Prostate gland (tissue), 2 donors: ENCODE results near the gene SKAP1. TPM values are rescaled to one million over a fixed set of nuclear protein-coding genes. Genes with fewer than 3 reads are reported as not detected.

Source experiments
- DNase-seq: peaks from one replicate; pipeline ENCODE4 v3.0.0-alpha.2; 2019; ENCODE audit warnings: low spot score
- H3K27ac ChIP-seq, 2 donors: fragments of 200-600 bp; sonication (generic); 2 replicates each; pipeline ENCODE4 v1.5.1; 2017 to 2019
- H3K27me3 ChIP-seq: fragments of 200-600 bp; sonication (generic); replicated peaks from 2 replicates; pipeline ENCODE4 v1.5.1; 2019; ENCODE audit not compliant: insufficient read depth
- H3K36me3 ChIP-seq, 2 donors: fragments of 200-600 bp; sonication (generic); 1 replicate in 1 of 2; 2 replicates in 1 of 2; pipeline versions ENCODE4 v1.5.1 to v1.8.1; 2017 to 2019
- H3K4me1 ChIP-seq: fragments of 200-600 bp; sonication (generic); replicated peaks from 2 replicates; pipeline ENCODE4 v1.5.1; 2019
- H3K4me3 ChIP-seq, 2 donors: fragments of 200-600 bp; sonication (generic); 2 replicates each; pipeline ENCODE4 v1.5.1; 2017 to 2019
- H3K9me3 ChIP-seq: fragments of 200-600 bp; sonication (generic); 2 replicates; pipeline ENCODE4 v1.5.1; 2017
- POLR2A ChIP-seq: fragments of 450-650 bp; IDR thresholded peaks from one replicate; pipeline ENCODE4 v1.6.1; 2016; ENCODE audit warnings: antibody characterized with exemption, mild to moderate bottlenecking
- POLR2AphosphoS5 ChIP-seq: sonication (generic); formaldehyde crosslinking; IDR thresholded peaks from one replicate; pipeline ENCODE4 v1.6.1; 2017; ENCODE audit warnings: antibody characterized with exemption
- WGBS: methylation state at CpG from one replicate; pipeline ENCODE4 v1.1.5; 2018; 5-methylcytosine and 5-hydroxymethylcytosine counted together
- intact Hi-C: fragments of 100-400 bp; cut with DNase I; formaldehyde crosslinking; loops from one replicate; pipeline ENCODE4 v1.14.2; 2022
- total RNA-seq, 2 donors: library from RNA; depleted of rRNA; stranded (reverse); fragments of >200 nt; gene quantifications; one replicate each; pipeline ENCODE4 v1.1.0, GENCODE V29; 2016
- TF ChIP-seq, protein P1 (sequence below), 4 experiments: fragments of 200-600 bp in 2 of 4; fragments of 450-650 bp in 2 of 4; sonication (generic) in 2 of 4; IDR thresholded peaks; 1 replicate in 3 of 4; 2 replicates in 1 of 4; pipeline ENCODE4 v1.5.1; 2016 to 2019; ENCODE audit warnings: antibody characterized with exemption in 4 of 4, mild to moderate bottlenecking in 2 of 4, moderate library complexity in 2 of 4

SKAP1 gene
- total RNA-seq, 2 donors from 2014 or later = 1.1 to 1.4 TPM

GRCh38 chr17:48472411-48473281, 42.6 kb upstream of the SKAP1 start:
- Histone ChIP-seq H3K27me3 (no peaks in the 10 kb centered on the region), H3K4me3 (no peak overlapping the region), H3K9me3 (no peaks in the 10 kb centered on the region), H3K36me3 (no peaks in the 10 kb centered on the region), H3K27ac (no peak overlapping the region), H3K4me1 (no peaks in the 10 kb centered on the region)
- TF ChIP-seq POLR2A = no peak
- TF ChIP-seq, protein P1, sequence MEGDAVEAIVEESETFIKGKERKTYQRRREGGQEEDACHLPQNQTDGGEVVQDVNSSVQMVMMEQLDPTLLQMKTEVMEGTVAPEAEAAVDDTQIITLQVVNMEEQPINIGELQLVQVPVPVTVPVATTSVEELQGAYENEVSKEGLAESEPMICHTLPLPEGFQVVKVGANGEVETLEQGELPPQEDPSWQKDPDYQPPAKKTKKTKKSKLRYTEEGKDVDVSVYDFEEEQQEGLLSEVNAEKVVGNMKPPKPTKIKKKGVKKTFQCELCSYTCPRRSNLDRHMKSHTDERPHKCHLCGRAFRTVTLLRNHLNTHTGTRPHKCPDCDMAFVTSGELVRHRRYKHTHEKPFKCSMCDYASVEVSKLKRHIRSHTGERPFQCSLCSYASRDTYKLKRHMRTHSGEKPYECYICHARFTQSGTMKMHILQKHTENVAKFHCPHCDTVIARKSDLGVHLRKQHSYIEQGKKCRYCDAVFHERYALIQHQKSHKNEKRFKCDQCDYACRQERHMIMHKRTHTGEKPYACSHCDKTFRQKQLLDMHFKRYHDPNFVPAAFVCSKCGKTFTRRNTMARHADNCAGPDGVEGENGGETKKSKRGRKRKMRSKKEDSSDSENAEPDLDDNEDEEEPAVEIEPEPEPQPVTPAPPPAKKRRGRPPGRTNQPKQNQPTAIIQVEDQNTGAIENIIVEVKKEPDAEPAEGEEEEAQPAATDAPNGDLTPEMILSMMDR (IDR thresholded peaks at IDR 0.05) = no peak
- no peak for TF ChIP-seq POLR2AphosphoS5
- no peak for DNase-seq
- WGBS = 59% methylated on average over 6 of the region's 6 CpGs
- intact Hi-C loops = no loop called here

DNA sequence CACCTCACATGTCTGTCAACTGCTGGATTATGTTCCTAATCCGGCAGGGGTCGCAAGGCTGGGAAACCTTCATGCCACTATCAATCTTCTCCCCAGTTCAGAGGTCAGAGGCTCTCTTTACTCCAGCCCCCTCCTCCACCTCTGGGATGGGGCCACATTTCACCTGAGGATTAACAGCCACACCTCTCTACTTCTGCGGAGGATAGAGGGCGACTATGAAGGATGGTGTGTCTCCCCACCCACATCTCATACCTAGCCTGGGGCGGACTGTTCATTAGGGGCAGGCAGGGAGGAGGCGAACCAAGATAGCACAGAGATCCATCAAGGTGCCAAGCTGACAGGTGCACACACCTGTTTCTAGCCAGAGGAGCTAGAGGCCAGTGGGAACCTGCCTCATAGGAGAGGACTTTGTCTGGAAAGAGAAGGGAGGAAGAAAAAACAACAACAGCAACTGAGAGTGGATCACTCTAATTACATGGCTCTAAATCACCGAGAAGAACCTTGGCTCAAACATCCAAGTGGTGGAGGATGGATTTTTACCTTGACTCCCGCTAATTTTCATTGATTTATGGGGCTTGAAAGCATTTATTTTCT, 41.9 kb upstream of the SKAP1 start:
- no peak overlapping the region for H3K27ac ChIP-seq
- 62% methylated on average over 8 of the region's 8 CpGs for WGBS
- intact Hi-C loops = no loop called here

DNA sequence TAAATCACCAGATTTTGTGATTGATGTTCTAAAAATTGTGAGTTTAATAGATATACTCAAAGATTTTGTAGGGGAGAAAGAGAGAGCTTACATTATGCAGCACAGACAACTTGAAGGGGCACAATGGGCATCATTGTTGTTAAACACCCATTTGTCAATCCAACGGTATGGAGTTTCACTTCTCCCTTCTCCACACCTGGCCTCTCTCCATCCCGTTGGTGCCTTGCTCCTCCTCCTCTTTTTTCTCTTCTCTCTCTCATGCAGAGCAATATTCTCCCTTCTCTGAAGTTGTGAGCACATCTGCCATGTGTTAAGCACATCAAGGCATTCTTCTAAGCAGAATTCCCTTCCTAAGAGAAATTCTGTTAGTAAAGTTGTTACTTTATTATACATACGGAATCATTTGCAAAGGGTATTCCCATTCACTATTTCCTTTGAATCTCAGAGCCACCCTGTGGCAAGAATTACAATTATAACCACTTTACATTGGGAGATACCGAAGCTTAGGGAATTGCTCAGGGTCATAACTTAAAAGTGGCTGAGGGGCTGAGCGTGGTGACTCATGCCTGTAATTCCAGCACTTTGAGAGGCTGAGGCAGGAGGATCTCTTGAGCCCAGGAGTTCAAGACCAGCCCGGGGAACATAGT, 40.5 kb upstream of the SKAP1 start:
- no peak overlapping the region for H3K27ac ChIP-seq
- 33% methylated on average over 6 of the region's 6 CpGs for WGBS
- no peaks in the 10 kb centered on the region for H3K36me3 ChIP-seq
- H3K9me3 ChIP-seq = no peaks in the 10 kb centered on the region
- intact Hi-C loops = no loop called here
- H3K4me3 ChIP-seq = no peak overlapping the region
- H3K4me1 ChIP-seq = no peaks in the 10 kb centered on the region
- DNase-seq = no peak
- TF ChIP-seq POLR2A (no peak), POLR2AphosphoS5 (no peak)
- TF ChIP-seq, protein P1 (IDR thresholded peaks at IDR 0.05) = no peak
- H3K27me3 ChIP-seq = no peaks in the 10 kb centered on the region

More for the DNA sequence above, 41.9 kb upstream of the SKAP1 start:
- no peaks in the 10 kb centered on the region for H3K27me3 ChIP-seq
- no peaks in the 10 kb centered on the region for H3K36me3 ChIP-seq
- H3K4me3 ChIP-seq = no peak overlapping the region
- DNase-seq = no peak
- no peaks in the 10 kb centered on the region for H3K9me3 ChIP-seq
- no peaks in the 10 kb centered on the region for H3K4me1 ChIP-seq
- TF ChIP-seq, protein P1 (IDR thresholded peaks at IDR 0.05) = no peak
- no peak for TF ChIP-seq POLR2AphosphoS5

DNA sequence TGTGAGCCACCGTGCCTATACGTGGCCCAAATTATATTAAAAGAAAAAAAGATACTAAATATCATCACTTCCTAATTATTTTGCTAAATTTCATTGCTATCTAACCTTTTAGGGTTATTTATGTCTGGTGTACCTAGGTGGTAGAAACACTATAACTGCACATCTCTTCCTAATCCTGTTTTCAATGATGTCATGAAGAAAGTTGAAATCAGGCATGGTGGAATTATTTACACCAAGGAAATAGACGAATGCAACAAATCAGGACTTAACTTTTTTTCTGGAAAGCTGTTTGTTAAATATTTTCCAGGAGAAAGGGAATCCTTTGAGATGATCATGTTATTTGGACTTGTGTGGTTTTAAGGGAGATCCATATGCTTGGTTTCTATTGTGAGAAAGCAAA, 39.2 kb upstream of the SKAP1 start:
- Histone ChIP-seq H3K4me3 (no peak overlapping the region), H3K27ac (no peak overlapping the region), H3K9me3 (no peaks in the 10 kb centered on the region), H3K4me1 (no peaks in the 10 kb centered on the region), H3K36me3 (no peaks in the 10 kb centered on the region), H3K27me3 (no peaks in the 10 kb centered on the region)
- DNase-seq = no peak
- TF ChIP-seq POLR2A (no peak), POLR2AphosphoS5 (no peak)
- TF ChIP-seq, protein P1 (IDR thresholded peaks at IDR 0.05) = no peak
- intact Hi-C loops = no loop called here
- WGBS = 88% methylated on average over 3 of the region's 3 CpGs
